22Rv1 (cell line): ENCODE results near the gene MAP4K1.

Source experiments
- H3K27ac ChIP-seq: fragments of 450-650 bp; 2 replicates; pipeline ENCODE4 v1.5.1; 2017
- ZFX ChIP-seq: fragments of 450-650 bp; IDR thresholded peaks from 2 replicates; pipeline ENCODE4 v1.6.1; 2017; ENCODE audit warnings: antibody characterized with exemption, borderline replicate concordance
- TF ChIP-seq, protein P1 (sequence below): fragments of 450-650 bp; IDR thresholded peaks from 2 replicates; pipeline ENCODE4 v1.5.1; 2017; ENCODE audit warnings: mild to moderate bottlenecking

Gene MAP4K1

DNA sequence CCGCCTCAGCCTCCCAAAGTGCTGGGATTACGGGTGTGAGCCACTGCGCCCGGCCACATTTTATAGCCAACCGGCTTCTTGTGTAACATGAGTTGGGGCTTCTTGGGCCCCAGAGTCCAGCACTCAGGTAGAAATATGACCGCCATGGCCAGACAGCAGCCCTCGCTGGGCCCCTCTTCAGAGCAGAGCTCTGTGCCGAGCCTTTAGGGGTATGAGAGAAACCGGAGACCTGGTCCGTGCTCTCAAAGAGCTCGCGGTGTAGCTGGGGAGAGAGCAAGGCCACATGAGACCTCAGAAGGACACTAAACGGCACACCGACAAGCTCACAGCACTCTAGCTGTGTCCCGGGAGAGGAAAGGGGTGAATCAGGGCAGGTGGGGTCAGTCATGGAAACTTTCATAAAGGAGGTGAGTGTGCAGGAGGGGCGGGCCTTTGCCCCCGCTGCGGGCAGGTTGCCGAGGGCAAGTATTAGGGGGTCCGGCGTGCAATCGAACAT, 45.5 kb upstream of the MAP4K1 start:
- TF ChIP-seq, protein P1, sequence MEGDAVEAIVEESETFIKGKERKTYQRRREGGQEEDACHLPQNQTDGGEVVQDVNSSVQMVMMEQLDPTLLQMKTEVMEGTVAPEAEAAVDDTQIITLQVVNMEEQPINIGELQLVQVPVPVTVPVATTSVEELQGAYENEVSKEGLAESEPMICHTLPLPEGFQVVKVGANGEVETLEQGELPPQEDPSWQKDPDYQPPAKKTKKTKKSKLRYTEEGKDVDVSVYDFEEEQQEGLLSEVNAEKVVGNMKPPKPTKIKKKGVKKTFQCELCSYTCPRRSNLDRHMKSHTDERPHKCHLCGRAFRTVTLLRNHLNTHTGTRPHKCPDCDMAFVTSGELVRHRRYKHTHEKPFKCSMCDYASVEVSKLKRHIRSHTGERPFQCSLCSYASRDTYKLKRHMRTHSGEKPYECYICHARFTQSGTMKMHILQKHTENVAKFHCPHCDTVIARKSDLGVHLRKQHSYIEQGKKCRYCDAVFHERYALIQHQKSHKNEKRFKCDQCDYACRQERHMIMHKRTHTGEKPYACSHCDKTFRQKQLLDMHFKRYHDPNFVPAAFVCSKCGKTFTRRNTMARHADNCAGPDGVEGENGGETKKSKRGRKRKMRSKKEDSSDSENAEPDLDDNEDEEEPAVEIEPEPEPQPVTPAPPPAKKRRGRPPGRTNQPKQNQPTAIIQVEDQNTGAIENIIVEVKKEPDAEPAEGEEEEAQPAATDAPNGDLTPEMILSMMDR = no peak
- H3K27ac ChIP-seq = peak overlapping the region; percentile 90

- H3K27ac ChIP-seq = peak overlapping the region; percentile 90
- TF ChIP-seq ZFX = no peak
- TF ChIP-seq, protein P1 = no peak
Observed at GRCh38 chr19:38662537-38663155, 44.9 kb upstream of the MAP4K1 start.

DNA sequence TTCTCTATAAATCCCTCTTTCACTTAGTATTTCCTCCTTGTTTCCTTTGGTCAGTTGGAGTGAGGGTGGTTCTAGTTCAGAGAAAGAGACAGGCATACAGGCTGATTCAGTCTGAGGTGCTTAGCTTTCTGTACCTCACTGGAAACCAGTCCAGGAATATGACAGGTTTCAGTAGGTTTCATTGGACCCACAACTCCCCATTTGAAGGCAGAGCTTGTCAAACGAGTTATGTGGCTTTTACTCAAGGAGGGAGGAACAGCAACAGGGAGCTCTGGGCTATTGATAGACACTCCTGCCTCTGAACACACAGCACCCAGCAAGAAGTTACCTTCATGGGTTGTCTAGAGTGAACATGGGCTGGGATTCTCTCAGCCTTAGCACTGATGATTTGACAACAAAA, 44.2 kb upstream of the MAP4K1 start:
- peak overlapping the region; percentile 90 for H3K27ac ChIP-seq
- no peak for TF ChIP-seq ZFX
- TF ChIP-seq, protein P1 = no peak

GRCh38 chr19:38661136-38661535, 43.4 kb upstream of the MAP4K1 start:
- peak overlapping the region; percentile 90 for H3K27ac ChIP-seq
- no peak for TF ChIP-seq ZFX
- TF ChIP-seq, protein P1 = no peak

GRCh38 chr19:38660724-38661123, 43.0 kb upstream of the MAP4K1 start:
- H3K27ac ChIP-seq = peak overlapping the region; percentile 90
- TF ChIP-seq ZFX = no peak
- TF ChIP-seq, protein P1 = no peak

GRCh38 chr19:38658462-38659306, 40.9 kb upstream of the MAP4K1 start:
- TF ChIP-seq ZFX = no peak
- TF ChIP-seq, protein P1 = no peak
- peak overlapping the region; percentile 90 for H3K27ac ChIP-seq

DNA sequence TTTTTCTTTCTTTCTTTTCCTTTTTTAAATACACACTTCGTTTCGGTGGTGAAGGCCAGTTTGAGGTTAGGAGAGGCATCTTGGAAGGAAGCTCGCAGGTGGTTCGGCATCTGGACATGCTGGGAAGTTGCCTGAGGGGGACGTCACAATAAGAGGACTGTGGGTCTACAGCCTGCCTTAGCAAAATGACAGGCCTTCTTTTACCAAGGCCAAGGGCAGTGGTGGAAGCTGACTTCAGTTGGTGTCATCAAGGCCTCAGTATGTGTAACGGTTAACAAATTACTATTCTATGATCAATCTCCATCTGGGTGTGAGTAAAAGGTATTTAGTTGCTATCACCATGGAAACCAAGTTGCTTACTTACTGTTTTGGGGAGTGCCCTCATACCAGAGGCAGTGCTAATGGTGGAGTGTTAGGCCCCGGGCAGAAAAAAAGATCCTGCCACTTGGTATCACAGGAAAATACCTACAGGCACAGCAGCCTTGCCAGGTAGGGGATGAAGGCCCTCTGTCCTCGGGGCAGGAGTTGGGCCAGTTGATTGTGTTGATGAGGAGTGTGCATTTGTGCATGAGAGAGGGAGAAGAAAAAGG, 40.0 kb upstream of the MAP4K1 start:
- TF ChIP-seq, protein P1 = no peak
- no peak for TF ChIP-seq ZFX
- H3K27ac ChIP-seq = peak overlapping the region; percentile 90
